Mammary epithelial cell (primary cell): ENCODE results near the gene ARHGAP15.

Experiments
- CTCF ChIP-seq, 2 donors: IDR thresholded peaks in 1 of 2; conservative IDR thresholded peaks in 1 of 2; 2 replicates each; pipeline ENCODE4 v1.5.1; 2011 to 2012; ENCODE audit warnings: inconsistent platforms in 2 of 2, low read length in 2 of 2, mild to moderate bottlenecking in 2 of 2, control low read depth in 1 of 2, low read depth in 1 of 2; ENCODE audit not compliant: insufficient read depth in 1 of 2; ENCODE audit errors: extremely low read depth in 1 of 2
- EZH2 ChIP-seq: IDR thresholded peaks from 2 replicates; pipeline ENCODE4 v1.6.1; 2012; ENCODE audit warnings: low read length, inconsistent platforms, borderline replicate concordance

- TF ChIP-seq CTCF (conservative IDR thresholded peaks at IDR 0.05 in 1 of 2, IDR thresholded peaks at IDR 0.05 in 1 of 2; ENCODE audit: extremely low read depth in 1 of 2, insufficient read depth in 1 of 2, low read depth in 1 of 2, low read length in 2 of 2) (no peak), EZH2 (no peak)
Measured at GRCh38 chr2:143497726-143498125, 368.5 kb downstream of the ARHGAP15 start.
